Thyroid gland (tissue), 4 donors: Measurements from ENCODE around the gene NFIB. TPM values are rescaled to one million over a fixed set of nuclear protein-coding genes. Genes with fewer than 3 reads are reported as not detected.

Source experiments
- DNase-seq, 2 donors: peaks; one replicate each; pipeline ENCODE4 v3.0.0-alpha.2; 2019
- H3K27ac ChIP-seq, 3 donors: fragments of 200-600 bp; sonication (generic); 1 replicate in 2 of 3; 2 replicates in 1 of 3; pipeline ENCODE4 v1.5.1; 2016 to 2019; ENCODE audit warnings: mild to moderate bottlenecking in 1 of 3, moderate library complexity in 1 of 3
- H3K27me3 ChIP-seq: fragments of 200-600 bp; sonication (generic); one replicate; pipeline ENCODE4 v1.5.1; 2019
- H3K36me3 ChIP-seq, 2 donors: fragments of 200-600 bp; sonication (generic); one replicate each; pipeline ENCODE4 v1.5.1; 2016 to 2019
- H3K4me1 ChIP-seq, 2 donors: fragments of 200-600 bp; sonication (generic); one replicate each; pipeline ENCODE4 v1.5.1; 2017 to 2019
- H3K4me3 ChIP-seq, 3 donors: fragments of 200-600 bp; sonication (generic); replicated peaks in 1 of 3; 1 replicate in 2 of 3; 2 replicates in 1 of 3; pipeline ENCODE4 v1.5.1; 2016; ENCODE audit warnings: mild to moderate bottlenecking in 1 of 3
- H3K9me3 ChIP-seq: fragments of 200-600 bp; sonication (generic); one replicate; pipeline ENCODE4 v1.5.1; 2017
- POLR2A ChIP-seq, 2 donors: fragments of 450-650 bp; IDR thresholded peaks; one replicate each; pipeline ENCODE4 v1.6.1; 2017; ENCODE audit warnings: antibody characterized with exemption in 2 of 2, mild to moderate bottlenecking in 2 of 2, moderate library complexity in 1 of 2
- WGBS, 2 donors: methylation state at CpG; one replicate each; pipeline ENCODE4 v1.1.5; 2017; 5-methylcytosine and 5-hydroxymethylcytosine counted together
- intact Hi-C: fragments of 100-400 bp; cut with DNase I; formaldehyde crosslinking; loops from one replicate; pipeline ENCODE4 v1.15.1; 2023
- total RNA-seq, 4 donors: library from RNA; depleted of rRNA; stranded (reverse); fragments of >200 nt; gene quantifications; one replicate each; pipeline ENCODE4 v1.2.3, GENCODE V29; 2016
- TF ChIP-seq, protein P1 (sequence below), 6 experiments: fragments of 200-600 bp in 3 of 6; fragments of 450-650 bp in 3 of 6; sonication (generic) in 3 of 6; IDR thresholded peaks; one replicate each; pipeline ENCODE4 v1.5.1; 2016 to 2019; ENCODE audit warnings: antibody characterized with exemption in 6 of 6, mild to moderate bottlenecking in 2 of 6, inconsistent platforms in 1 of 6, moderate library complexity in 1 of 6

The NFIB gene
- total RNA-seq, 4 donors from 2014 or later: 57.9 to 144 (median 125) TPM

DNA sequence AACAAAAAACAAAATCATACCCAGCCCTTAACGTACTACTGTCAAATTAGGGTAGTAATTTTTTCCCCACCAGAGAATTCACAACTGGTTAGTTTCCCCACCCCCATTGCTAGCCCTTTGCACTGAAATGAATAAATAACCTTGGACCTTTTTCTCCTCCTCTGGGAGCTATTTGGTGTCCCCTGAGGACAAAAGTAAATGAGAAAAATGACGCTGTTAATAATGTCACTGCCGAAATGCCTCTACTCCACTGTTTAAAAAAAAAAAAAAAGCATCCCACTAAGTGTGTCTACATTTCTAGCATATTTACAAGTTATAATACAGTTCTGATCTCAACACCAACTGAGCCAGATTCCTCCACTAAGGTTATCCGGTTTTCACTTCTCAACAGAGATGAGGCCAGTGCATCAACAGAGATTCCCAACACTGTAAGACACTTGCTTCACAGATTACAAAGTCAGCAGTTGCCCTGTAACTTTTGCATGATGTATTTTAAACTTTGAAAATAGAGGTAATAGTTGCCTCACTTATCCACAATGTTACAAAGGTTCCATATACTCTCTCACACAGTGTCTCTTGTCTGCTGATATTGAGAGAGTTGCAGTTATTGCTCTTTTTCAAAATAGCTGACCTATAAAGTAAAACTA is 5.1 kb upstream of the NFIB start:
- no peak overlapping the region for H3K4me3 ChIP-seq

DNA sequence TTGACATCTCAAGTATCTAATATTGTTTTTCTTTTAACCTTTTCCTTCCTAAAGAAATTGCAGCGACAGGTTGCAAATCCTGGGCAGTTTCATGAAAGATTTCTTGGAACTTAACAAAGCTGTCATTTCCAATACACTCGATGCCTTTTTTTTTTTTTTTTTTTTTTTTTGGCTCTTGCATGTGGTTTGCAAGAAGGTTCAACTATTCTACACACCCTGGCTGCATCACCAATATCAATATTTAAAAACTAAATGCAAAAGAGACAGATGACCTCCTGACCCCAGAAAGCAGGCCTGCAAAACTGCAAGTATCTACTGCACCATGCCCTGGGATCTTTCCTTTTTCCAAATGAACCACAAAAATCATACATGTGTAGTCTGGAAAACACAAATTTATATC is 4.4 kb upstream of the NFIB start:
- peak overlapping the region; percentile 94 to 100 (median 96) for H3K27ac ChIP-seq
- TF ChIP-seq, protein P1, sequence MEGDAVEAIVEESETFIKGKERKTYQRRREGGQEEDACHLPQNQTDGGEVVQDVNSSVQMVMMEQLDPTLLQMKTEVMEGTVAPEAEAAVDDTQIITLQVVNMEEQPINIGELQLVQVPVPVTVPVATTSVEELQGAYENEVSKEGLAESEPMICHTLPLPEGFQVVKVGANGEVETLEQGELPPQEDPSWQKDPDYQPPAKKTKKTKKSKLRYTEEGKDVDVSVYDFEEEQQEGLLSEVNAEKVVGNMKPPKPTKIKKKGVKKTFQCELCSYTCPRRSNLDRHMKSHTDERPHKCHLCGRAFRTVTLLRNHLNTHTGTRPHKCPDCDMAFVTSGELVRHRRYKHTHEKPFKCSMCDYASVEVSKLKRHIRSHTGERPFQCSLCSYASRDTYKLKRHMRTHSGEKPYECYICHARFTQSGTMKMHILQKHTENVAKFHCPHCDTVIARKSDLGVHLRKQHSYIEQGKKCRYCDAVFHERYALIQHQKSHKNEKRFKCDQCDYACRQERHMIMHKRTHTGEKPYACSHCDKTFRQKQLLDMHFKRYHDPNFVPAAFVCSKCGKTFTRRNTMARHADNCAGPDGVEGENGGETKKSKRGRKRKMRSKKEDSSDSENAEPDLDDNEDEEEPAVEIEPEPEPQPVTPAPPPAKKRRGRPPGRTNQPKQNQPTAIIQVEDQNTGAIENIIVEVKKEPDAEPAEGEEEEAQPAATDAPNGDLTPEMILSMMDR (IDR thresholded peaks at IDR 0.05): no peak
- TF ChIP-seq POLR2A (IDR thresholded peaks at IDR 0.05): no peak
- H3K4me1 ChIP-seq: peaks cover 18 to 30% of the 10 kb centered on the region in 2 donors
- WGBS, 2 donors: 17 to 22% methylated on average over 2 of the region's 2 CpGs
- no peak for DNase-seq
- no peak overlapping the region for H3K4me3 ChIP-seq
- intact Hi-C loops: loop anchor here (10.0 kb wide), 2 partner anchors 214 to 294 kb away; no protein-coding TSS in a partner anchor
- H3K27me3 ChIP-seq: no peaks in the 10 kb centered on the region
- H3K36me3 ChIP-seq: no peaks in the 10 kb centered on the region
- H3K9me3 ChIP-seq: no peaks in the 10 kb centered on the region

More for the DNA sequence above, 5.1 kb upstream of the NFIB start:
- DNase-seq: no peak
- intact Hi-C loops: loop anchor here (10.0 kb wide), 2 partner anchors 214 to 294 kb away; no protein-coding TSS in a partner anchor
- H3K4me1 ChIP-seq: peaks cover 18 to 30% of the 10 kb centered on the region in 2 donors
- 50 to 70% methylated on average over 4 of the region's 4 CpGs for WGBS, 2 donors
- H3K9me3 ChIP-seq: no peaks in the 10 kb centered on the region
- H3K36me3 ChIP-seq: no peaks in the 10 kb centered on the region
- H3K27me3 ChIP-seq: no peaks in the 10 kb centered on the region
- H3K27ac ChIP-seq: peak overlapping the region; percentile 16 to 100 (median 94)
- TF ChIP-seq, protein P1 (IDR thresholded peaks at IDR 0.05): no peak

DNA sequence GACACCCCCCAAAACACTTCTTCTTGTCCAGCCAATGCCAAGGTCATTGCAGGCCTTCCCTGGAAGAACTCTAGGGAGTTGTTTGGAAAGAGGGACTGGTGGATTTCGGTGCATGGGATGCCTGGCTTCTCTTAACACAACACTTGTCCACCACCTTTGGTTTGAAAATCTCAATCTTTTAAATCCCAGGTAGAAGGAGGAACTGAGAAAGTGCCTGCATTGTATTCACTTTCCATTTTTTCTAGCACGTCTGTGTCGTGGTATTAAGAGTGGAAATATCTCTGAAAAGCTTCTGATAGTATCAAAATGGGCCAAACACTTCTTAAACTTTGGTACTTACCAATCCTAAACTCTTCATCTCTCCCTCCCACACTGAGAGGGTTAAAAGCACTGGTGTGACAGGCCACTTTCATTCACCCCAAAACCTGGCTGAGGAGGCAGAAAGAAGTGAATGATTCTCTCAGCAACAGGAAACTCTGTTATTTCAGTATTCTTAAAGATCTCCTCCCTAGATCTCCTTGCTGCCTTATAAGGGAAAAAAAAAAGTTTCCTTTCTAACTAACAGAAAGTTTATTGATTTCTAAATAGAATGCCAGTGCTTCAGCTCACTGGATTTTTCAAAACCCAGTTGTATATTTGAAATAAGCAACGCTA is 3.9 kb upstream of the NFIB start:
- no peaks in the 10 kb centered on the region for H3K9me3 ChIP-seq
- H3K36me3 ChIP-seq: no peaks in the 10 kb centered on the region
- peak overlapping the region in 1 of 3 donors; percentile 23 for H3K4me3 ChIP-seq
- peaks cover 18 to 30% of the 10 kb centered on the region in 2 donors for H3K4me1 ChIP-seq
- peak in 1 of 2 donors; percentile 26 for TF ChIP-seq POLR2A (IDR thresholded peaks at IDR 0.05)
- TF ChIP-seq, protein P1 (IDR thresholded peaks at IDR 0.05): no peak
- intact Hi-C loops: loop anchor here (10.0 kb wide), 2 partner anchors 213 to 293 kb away; no protein-coding TSS in a partner anchor
- H3K27ac ChIP-seq: peak overlapping the region; percentile 94 to 100 (median 96)
- DNase-seq: no peak
- WGBS, 2 donors: 26 to 29% methylated on average over 4 of the region's 4 CpGs
- H3K27me3 ChIP-seq: no peaks in the 10 kb centered on the region

DNA sequence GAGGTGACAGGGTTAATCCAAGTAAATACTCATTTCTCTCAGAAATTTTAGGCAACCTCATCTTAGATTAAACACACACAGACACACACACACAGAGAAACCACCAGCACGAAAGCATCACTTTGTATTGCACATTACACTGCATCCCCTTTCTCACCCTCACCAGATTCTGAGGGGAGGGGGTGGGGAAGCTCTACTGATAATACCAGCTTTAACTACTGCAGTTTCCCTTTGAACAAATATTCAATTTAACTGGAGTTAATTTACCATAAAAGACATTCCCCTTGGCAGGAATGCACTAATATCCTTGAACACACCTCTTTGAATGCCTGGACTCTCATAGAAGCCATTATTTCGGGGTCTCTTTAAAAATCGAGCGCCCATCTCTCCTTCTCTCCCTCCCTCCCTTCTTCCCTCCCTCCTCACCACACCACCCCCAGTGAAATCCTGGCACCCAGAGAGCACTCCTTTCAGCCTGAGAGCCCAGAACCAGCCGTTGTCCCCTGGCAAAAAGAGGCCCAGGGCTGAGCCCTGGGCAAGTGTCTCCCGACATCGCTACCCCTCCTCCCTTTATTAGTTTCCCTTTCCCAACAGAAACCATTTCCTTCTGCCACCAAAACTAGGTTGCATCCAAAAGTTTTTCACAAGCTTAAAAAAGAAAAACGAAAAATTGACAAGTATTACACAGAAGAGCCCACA is 2.8 kb upstream of the NFIB start:
- intact Hi-C loops: loop anchor here (10.0 kb wide), 2 partner anchors 212 to 292 kb away; no protein-coding TSS in a partner anchor
- peak overlapping the region in 2 of 3 donors; percentile 56 to 85 for H3K4me3 ChIP-seq
- H3K27me3 ChIP-seq: no peaks in the 10 kb centered on the region
- TF ChIP-seq POLR2A (IDR thresholded peaks at IDR 0.05): no peak
- TF ChIP-seq, protein P1 (IDR thresholded peaks at IDR 0.05): no peak
- no peaks in the 10 kb centered on the region for H3K9me3 ChIP-seq
- peak overlapping the region; percentile 94 to 100 (median 96) for H3K27ac ChIP-seq
- no peaks in the 10 kb centered on the region for H3K36me3 ChIP-seq
- peaks cover 18 to 30% of the 10 kb centered on the region in 2 donors for H3K4me1 ChIP-seq
- DNase-seq: peak; percentile 44 to 49
- 12 to 15% methylated on average over 8 of the region's 8 CpGs for WGBS, 2 donors
